Measurements from ENCODE around the gene MLXIP. TPM values are rescaled to one million over a fixed set of nuclear protein-coding genes. Genes with fewer than 3 reads are reported as not detected.

Gene MLXIP
- total RNA-seq, 2 experiments from 2014 or later: 17.7 to 26.4 TPM

DNA sequence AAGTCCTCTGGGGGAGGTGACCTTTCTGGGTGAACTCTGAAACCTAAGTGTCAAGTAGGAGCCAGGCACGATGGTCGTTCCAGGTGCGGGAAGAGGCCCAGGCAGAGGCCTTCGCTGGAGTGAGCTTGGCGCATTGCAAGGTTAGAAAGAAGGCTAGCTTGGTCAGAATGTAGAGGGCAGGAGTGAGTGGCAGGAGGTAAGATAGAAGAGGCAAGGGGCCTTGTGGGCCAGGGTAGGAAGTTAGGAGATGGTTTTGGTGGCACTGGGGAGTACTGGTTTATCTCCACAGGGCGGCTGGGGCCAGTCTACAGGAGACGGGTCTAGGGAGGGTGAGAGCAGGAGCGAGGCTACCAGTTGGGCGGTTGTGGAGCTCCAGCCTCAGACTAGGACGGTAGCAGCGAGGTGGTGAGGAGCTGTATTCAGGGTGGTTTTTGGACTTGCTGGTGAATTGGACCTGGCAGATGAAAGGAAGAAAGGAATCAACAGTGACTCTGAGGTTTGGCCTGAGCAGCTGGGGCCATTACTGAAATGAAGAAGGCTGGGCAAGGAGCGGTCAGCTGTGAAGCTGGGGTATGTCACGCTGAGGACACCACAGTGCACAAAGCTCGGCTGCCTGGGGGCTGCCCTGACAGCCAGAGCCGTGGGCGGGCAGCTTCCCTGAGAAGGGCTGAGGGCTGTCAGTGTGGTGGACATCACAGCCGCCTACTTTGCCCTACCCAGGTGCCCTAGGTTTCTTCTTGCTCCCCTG is 9.0 kb downstream of the MLXIP start:
- no peaks in the 10 kb centered on the region for H3K9me3 Mint-ChIP-seq (ENCODE audit: low read depth)
- ChIA-PET CTCF (interaction anchor here (0.6 to 3.5 kb wide), 14 partner anchors 7 to 384 kb away, joined by 3 to 14 read pairs (median 4); partner anchors contain the start of gene IL31), POLR2A (interaction anchor here (1.1 kb wide), 2 partner anchors 9 to 19 kb away, joined by 4 to 5 read pairs; partner anchors contain the start of gene MLXIP)
- intact Hi-C loops (cut with DNase I, micrococcal nuclease): loop anchor here in 1 of 2 experiments (10.0 kb wide), 2 partner anchors 503 to 807 kb away; partner anchors contain the start of genes KDM2B and VPS37B
- no peak overlapping the region for H3K4me3 Mint-ChIP-seq
- DNase-seq (no peak), ATAC-seq (no peak)
- H3K27ac Mint-ChIP-seq: no peak overlapping the region
- H3K36me3 Mint-ChIP-seq (ENCODE audit: low read depth): peaks cover 19% of the 10 kb centered on the region
- peaks cover 82% of the 10 kb centered on the region for H3K4me1 Mint-ChIP-seq
- no peaks in the 10 kb centered on the region for H3K27me3 Mint-ChIP-seq

DNA sequence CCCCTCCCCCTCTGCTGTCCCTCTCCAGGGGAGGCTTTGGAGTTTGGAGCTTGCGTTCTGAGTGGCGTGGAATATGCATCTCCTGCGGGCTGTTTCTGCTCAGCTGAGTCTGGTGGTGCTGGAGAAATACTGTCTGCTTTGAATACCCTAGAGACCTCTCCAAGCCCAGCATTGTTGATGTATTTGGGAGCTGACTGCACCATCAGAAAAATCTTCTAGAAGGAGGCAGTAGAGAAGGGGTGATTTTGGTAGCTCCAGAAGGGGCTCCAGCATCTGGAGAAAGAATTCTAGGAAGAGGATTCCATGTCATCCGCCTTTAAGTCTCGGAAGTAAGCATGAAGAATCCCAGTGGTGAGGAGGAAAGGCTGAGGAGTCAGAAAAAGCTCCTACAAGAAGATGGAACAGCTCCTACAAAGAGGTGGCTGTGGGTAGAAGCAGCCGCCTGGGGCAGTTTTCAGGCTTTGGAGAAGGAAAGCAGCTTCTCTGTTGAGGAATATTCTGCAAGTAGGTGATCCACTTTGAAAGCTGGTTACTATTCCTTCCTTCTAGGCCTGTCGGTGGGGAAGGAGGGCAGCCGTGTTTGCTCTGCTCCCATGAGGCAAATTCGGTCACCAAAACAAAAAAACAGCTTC is 9.7 kb downstream of the MLXIP start:
- H3K4me3 Mint-ChIP-seq: no peak overlapping the region
- POLR2A ChIA-PET: interaction anchor here (1.0 to 1.1 kb wide), 3 partner anchors 9 to 19 kb away, joined by 4 to 5 read pairs (median 4); partner anchors contain the start of gene MLXIP
- no peaks in the 10 kb centered on the region for H3K27me3 Mint-ChIP-seq
- peak overlapping the region; percentile 30 for H3K27ac Mint-ChIP-seq
- H3K9me3 Mint-ChIP-seq (ENCODE audit: low read depth): no peaks in the 10 kb centered on the region
- intact Hi-C loops (cut with DNase I, micrococcal nuclease): loop anchor here in 1 of 2 experiments (10.0 kb wide), 2 partner anchors 503 to 807 kb away; partner anchors contain the start of genes KDM2B and VPS37B
- peaks cover 75% of the 10 kb centered on the region for H3K4me1 Mint-ChIP-seq
- ATAC-seq: no peak
- CTCF ChIA-PET: interaction anchor here (0.6 to 3.5 kb wide), 17 partner anchors 8 to 383 kb away, joined by 3 to 14 read pairs (median 5); partner anchors contain the start of gene IL31
- peaks cover 19% of the 10 kb centered on the region for H3K36me3 Mint-ChIP-seq (ENCODE audit: low read depth)
- no peak for DNase-seq

DNA sequence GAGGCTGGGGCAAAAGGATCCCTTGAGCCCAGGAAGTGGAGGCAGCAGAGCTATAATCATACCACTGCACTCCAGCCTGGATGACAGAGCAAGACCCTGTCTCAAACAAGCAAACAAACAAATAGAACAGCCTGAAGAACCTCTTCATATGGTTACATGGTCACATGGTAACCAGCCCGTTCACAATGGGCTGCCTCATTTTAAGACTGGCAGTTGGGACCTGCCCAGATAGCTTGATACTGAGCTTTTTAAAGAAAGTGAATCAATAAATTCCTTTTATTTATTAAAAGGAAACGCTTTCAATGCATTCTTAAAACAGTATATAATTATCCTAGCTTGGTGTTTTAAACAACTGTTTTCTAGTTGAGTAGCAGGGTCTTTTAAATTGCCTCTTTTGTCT is 10.5 kb downstream of the MLXIP start:
- CTCF ChIA-PET: interaction anchor here (0.6 to 3.5 kb wide), 12 partner anchors 9 to 382 kb away, joined by 3 to 14 read pairs (median 5); no protein-coding TSS in a partner anchor
- H3K4me1 Mint-ChIP-seq: peaks cover 68% of the 10 kb centered on the region
- peaks cover 13% of the 10 kb centered on the region for H3K36me3 Mint-ChIP-seq (ENCODE audit: low read depth)
- POLR2A ChIA-PET: interaction anchor here (0.6 to 1.1 kb wide), 5 partner anchors 8 to 1398 kb away, joined by 3 to 6 read pairs (median 4); partner anchors contain the start of gene MLXIP
- no peaks in the 10 kb centered on the region for H3K9me3 Mint-ChIP-seq (ENCODE audit: low read depth)
- no peaks in the 10 kb centered on the region for H3K27me3 Mint-ChIP-seq
- DNase-seq (no peak), ATAC-seq (no peak)
- intact Hi-C loops (cut with DNase I, micrococcal nuclease): loop anchor here in 1 of 2 experiments (10.0 kb wide), 2 partner anchors 504 to 806 kb away; partner anchors contain the start of genes KDM2B and VPS37B
- no peak overlapping the region for H3K4me3 Mint-ChIP-seq
- H3K27ac Mint-ChIP-seq: no peak overlapping the region

DNA sequence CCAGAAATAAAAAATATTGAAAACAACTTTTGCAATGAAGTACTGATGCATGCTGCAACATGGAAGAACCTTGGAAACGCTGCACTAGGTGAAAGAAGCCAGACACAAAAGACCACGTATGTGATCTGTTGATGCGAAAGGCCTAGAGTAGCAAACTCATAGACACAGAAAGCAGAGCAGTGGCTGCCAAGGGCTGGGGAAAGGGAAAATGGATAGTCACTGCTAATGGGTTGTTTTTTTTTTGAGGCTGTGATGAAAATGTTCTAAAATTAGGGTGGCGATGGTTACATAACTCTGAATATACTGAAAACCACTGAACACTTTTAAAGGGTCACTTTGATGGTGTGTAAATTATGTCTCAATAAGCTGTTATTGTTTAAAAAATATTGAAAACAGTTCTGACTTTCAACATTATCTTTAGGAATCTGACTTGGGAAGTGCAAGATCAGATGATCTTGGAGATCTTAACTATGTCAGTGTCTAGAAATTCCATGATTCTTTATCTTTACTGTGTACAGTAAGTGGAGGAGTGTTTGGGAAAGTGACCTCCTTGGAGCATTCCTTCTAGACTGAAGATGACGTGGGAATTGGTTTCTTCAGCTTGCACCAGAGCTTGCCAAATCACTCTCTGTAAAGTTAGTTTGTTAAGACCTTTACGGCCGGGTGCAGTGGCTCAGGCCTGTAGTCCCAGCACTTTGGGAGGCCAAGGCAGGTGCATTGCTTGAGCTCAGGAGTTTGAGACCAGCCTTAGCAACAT is 12.4 kb downstream of the MLXIP start:
- no peak for ATAC-seq
- Mint-ChIP-seq H3K36me3 (ENCODE audit: low read depth) (peaks cover 9% of the 10 kb centered on the region), H3K4me3 (no peak overlapping the region), H3K27ac (no peak overlapping the region), H3K27me3 (no peaks in the 10 kb centered on the region), H3K9me3 (ENCODE audit: low read depth) (no peaks in the 10 kb centered on the region), H3K4me1 (peaks cover 56% of the 10 kb centered on the region)
- DNase-seq: no peak
- intact Hi-C loops (cut with DNase I, micrococcal nuclease): loop anchor here in 1 of 2 experiments (10.0 kb wide), 1 partner anchor 634 kb away; no protein-coding TSS in a partner anchor
- POLR2A ChIA-PET: no interaction called here
- CTCF ChIA-PET: interaction anchor here (0.6 to 3.5 kb wide), 5 partner anchors 9 to 115 kb away, joined by 3 to 13 read pairs (median 4); no protein-coding TSS in a partner anchor

DNA sequence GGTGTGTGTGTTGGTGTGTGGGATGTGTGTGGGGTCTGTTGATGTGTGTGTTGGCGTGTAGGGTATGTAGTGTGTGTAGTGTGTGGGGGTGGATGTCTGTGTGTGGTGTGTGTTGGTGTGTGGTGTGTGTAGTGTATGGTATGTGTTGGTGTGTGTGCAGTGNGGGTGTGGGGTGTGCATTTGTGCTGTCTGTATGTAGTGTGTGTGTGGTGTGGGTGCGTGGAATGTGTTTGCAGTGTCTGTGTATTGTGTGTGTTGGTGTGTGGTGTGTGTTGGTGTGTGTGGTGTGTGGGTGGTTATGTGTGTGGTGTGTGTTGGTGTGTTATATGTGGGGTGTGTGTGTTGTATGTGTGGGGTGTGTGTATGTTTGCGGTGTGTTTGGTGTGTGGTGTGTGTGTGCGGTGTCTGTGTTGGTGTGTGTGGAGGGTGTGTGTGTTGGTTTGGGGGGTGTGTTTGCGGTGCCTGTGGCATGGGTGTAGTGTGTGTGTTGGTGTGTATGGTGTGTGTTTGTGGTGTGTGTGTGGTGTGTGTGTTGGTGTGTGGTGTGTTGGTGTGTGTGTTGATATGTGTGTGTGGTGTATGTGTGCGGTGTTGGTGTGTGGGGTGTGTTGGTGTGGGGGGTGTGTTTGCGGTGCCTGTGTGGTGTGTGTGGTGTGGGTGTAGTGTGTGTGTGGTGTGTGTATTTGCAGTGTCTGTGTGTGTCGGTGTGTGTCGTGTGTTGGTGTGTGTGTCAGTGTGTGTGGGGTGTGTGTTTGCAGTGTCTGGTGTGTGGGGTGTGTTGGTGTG is 14.7 kb downstream of the MLXIP start:
- no peaks in the 10 kb centered on the region for H3K9me3 Mint-ChIP-seq (ENCODE audit: low read depth)
- peaks cover 7% of the 10 kb centered on the region for H3K36me3 Mint-ChIP-seq (ENCODE audit: low read depth)
- ChIA-PET POLR2A (no interaction called here), CTCF (interaction anchor here (1.0 kb wide), 1 partner anchor 32 kb away, joined by 5 read pairs; no protein-coding TSS in a partner anchor)
- ATAC-seq (no peak), DNase-seq (no peak)
- H3K4me3 Mint-ChIP-seq: no peak overlapping the region
- H3K27ac Mint-ChIP-seq: no peak overlapping the region
- intact Hi-C loops (cut with DNase I, micrococcal nuclease): loop anchor here in 1 of 2 experiments (10.0 kb wide), 1 partner anchor 632 kb away; no protein-coding TSS in a partner anchor
- peaks cover 52% of the 10 kb centered on the region for H3K4me1 Mint-ChIP-seq
- H3K27me3 Mint-ChIP-seq: no peaks in the 10 kb centered on the region

DNA sequence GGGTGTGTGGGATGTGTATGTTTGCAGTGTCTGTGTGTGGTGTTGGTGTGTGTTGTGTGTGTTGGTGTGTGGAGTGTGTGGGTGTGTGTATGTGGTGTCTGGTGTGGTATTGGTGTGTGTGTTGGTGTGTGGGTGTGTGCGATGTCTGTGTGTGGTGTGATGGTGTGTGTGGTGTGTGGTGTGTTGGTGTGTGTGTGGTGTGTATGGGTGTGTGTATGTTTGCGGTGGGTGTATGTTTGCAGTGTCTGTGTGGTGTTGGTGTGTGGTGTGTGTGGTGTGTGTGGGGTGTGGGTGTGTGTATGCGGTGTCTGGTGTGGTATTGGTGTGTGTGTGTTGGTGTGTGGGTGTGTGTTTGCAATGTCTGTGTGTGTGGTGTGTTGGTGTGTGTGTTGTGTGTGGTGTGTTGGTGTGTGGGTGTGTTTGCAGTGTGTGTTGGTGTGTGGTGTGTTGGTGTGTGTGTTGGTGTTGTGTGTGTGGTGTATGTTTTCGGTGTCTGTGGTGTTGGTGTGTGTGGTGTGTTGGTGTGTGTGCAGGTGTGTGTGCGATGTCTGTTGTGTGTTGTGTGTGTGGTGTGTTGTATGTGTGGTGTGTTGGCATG is 15.7 kb downstream of the MLXIP start:
- ChIA-PET POLR2A (no interaction called here), CTCF (no interaction called here)
- Mint-ChIP-seq H3K4me1 (peaks cover 55% of the 10 kb centered on the region), H3K36me3 (ENCODE audit: low read depth) (peaks cover 7% of the 10 kb centered on the region), H3K27me3 (no peaks in the 10 kb centered on the region), H3K4me3 (no peak overlapping the region), H3K27ac (no peak overlapping the region), H3K9me3 (ENCODE audit: low read depth) (no peaks in the 10 kb centered on the region)
- no peak for ATAC-seq
- intact Hi-C loops (cut with DNase I, micrococcal nuclease): loop anchor here in 1 of 2 experiments (2.0 to 10.0 kb wide), 2 partner anchors 13 to 631 kb away; no protein-coding TSS in a partner anchor
- DNase-seq: no peak

DNA sequence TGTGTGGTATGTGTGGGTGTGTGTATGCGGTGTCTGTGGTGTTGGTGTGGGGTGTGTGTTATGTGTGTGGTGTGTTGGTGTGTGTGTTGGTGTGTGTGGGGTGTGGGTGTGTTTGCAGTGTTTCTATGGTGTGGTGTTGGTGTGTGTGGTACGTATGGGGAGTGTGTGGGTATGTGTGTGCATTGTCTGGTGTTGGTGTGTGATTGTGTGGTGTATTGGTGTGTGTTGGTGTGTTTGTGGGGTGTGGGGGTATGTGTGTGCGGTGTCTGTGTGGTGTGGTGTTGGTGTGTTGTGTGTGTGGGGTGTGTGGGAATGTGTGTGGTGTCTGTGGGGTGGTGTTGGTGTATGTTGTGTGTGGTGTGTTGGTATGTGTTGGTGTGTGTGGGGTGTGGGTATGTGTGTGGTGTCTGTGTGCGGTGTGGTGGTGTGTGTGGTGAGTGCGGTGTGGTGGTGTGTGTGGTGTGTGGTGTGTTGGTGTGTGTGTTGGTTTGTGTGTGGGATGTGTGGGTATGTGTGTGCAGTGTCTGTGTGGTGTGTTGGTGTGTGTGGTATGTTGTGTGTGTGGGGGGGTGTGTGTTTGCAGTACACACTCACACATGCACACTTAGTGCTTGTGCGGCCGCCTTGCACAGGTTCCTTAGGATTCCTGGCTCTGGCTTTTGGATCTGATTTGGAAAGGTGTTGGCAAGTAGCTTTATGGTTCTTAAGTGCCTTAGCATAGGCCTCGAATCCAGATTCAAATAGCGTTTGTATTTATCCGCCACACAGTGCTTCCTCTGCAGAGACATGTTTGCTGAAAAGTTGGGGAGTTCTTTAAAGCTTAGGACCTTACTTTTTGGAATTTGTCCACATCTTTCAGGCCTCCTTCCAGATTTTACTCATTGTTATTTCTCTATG is 16.4 kb downstream of the MLXIP start:
- Mint-ChIP-seq H3K27me3 (no peaks in the 10 kb centered on the region), H3K4me1 (peaks cover 56% of the 10 kb centered on the region), H3K27ac (no peak overlapping the region), H3K4me3 (no peak overlapping the region), H3K36me3 (ENCODE audit: low read depth) (peaks cover 4% of the 10 kb centered on the region), H3K9me3 (ENCODE audit: low read depth) (no peaks in the 10 kb centered on the region)
- ATAC-seq: no peak
- no peak for DNase-seq
- ChIA-PET CTCF (interaction anchor here (0.6 to 3.6 kb wide), 4 partner anchors 12 to 103 kb away, joined by 3 to 22 read pairs (median 3); no protein-coding TSS in a partner anchor), POLR2A (interaction anchor here (0.7 kb wide), 1 partner anchor 1140 kb away, joined by 3 read pairs; no protein-coding TSS in a partner anchor)
- intact Hi-C loops (cut with DNase I, micrococcal nuclease): loop anchor here in 1 of 2 experiments (2.0 to 10.0 kb wide), 2 partner anchors 14 to 630 kb away; no protein-coding TSS in a partner anchor

DNA sequence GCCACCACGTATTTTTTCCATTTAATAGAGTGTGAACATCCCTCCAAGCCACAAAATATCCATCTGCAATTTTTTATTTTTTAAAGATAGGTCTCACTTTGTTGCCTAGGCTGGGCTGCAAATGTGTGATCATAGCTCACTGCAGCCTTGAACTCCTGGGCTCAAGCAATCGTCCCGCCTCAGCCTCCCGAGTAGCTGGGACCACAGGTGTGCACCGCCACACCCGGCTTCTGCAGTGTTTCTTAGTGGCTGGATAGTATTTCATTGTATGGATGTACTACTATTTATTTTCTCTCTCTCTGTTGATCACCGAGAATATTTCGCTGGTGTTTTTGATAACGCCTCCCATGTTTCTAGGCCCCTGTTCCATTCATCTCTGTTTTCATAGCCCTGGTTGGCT is 17.5 kb downstream of the MLXIP start:
- no peak for ATAC-seq
- POLR2A ChIA-PET: no interaction called here
- no peak for DNase-seq
- peaks cover 56% of the 10 kb centered on the region for H3K4me1 Mint-ChIP-seq
- H3K27me3 Mint-ChIP-seq: no peaks in the 10 kb centered on the region
- no peaks in the 10 kb centered on the region for H3K36me3 Mint-ChIP-seq (ENCODE audit: low read depth)
- no peaks in the 10 kb centered on the region for H3K9me3 Mint-ChIP-seq (ENCODE audit: low read depth)
- CTCF ChIA-PET: interaction anchor here (0.9 to 3.6 kb wide), 5 partner anchors 8 to 104 kb away, joined by 3 to 22 read pairs (median 3); no protein-coding TSS in a partner anchor
- peak overlapping the region; percentile 22 for H3K27ac Mint-ChIP-seq
- intact Hi-C loops (cut with DNase I, micrococcal nuclease): loop anchor here in 1 of 2 experiments (1.0 to 10.0 kb wide), 2 partner anchors 10 to 629 kb away; no protein-coding TSS in a partner anchor
- H3K4me3 Mint-ChIP-seq: no peak overlapping the region

DNA sequence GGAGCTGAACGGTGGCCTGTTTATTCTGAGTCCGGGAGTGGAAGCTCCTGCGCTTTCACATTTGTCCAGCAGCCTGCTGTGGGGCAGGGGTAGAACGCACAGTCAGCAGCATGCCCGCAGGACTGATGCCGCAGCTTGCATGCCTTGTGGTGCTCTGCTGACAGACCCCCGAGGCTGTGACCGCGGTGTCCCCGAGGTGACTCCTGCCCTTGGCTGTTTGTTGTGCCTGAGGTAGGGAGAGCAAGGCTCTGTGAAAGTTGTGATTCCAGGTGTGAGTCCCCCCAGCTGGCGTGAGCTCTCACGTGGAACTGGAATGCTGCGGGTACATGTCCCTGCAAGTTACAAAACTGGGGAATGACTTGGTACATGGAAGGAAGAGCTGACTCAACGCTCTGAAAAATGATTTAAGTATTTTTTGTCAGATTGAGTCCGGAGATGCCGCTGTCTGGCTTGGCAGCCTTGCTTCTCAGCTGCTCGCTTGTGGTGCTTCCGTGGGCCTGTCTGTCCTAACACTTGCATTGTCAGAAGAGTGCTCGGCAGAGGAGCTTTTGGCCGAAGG is 18.1 kb downstream of the MLXIP start:
- POLR2A ChIA-PET: interaction anchor here (1.5 kb wide), 2 partner anchors 8 to 15 kb away, joined by 4 to 6 read pairs; no protein-coding TSS in a partner anchor
- no peak for ATAC-seq
- Mint-ChIP-seq H3K36me3 (ENCODE audit: low read depth) (no peaks in the 10 kb centered on the region), H3K9me3 (ENCODE audit: low read depth) (no peaks in the 10 kb centered on the region), H3K4me3 (no peak overlapping the region), H3K4me1 (peaks cover 55% of the 10 kb centered on the region), H3K27me3 (no peaks in the 10 kb centered on the region), H3K27ac (peak overlapping the region; percentile 11)
- DNase-seq: no peak
- CTCF ChIA-PET: interaction anchor here (0.9 to 3.6 kb wide), 6 partner anchors 9 to 105 kb away, joined by 3 to 22 read pairs (median 3); no protein-coding TSS in a partner anchor
- intact Hi-C loops (cut with DNase I, micrococcal nuclease): loop anchor here in 1 of 2 experiments (1.0 to 10.0 kb wide), 2 partner anchors 10 to 628 kb away; no protein-coding TSS in a partner anchor

Data from activated CD4-positive, alpha-beta T cell treated with anti-CD3 and anti-CD28 coated beads for 36 hours (primary cell).